ENCODE data around the gene NUP98.

NUP98 gene

DNA sequence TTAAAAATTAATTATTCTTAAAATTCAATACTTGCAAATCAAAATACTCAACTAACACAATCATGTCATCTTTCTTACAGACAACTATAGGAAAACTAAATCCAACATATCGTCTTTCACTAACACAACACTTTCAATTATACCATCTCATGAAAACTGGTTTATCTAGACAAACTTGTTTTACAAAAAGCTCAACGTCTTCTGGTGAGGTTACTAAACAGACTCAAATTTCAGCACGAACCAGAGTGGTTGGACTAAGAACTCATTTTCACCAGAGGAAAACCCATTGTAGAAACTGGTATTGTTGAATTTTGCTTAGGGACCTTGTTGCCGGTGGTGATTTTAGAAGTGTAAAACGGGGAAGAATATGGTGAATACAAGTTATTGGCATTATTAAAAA is 52.2 kb downstream of the NUP98 start:
- Histone ChIP-seq H3K4me1 (no peaks in the 10 kb centered on the region), H3K36me3 (peaks cover 9% of the 10 kb centered on the region), H3K27me3 (no peaks in the 10 kb centered on the region), H3K4me3 (ENCODE audit: low read depth, low read length) (no peak overlapping the region), H3K9me3 (no peaks in the 10 kb centered on the region)
- TF ChIP-seq, protein P1, sequence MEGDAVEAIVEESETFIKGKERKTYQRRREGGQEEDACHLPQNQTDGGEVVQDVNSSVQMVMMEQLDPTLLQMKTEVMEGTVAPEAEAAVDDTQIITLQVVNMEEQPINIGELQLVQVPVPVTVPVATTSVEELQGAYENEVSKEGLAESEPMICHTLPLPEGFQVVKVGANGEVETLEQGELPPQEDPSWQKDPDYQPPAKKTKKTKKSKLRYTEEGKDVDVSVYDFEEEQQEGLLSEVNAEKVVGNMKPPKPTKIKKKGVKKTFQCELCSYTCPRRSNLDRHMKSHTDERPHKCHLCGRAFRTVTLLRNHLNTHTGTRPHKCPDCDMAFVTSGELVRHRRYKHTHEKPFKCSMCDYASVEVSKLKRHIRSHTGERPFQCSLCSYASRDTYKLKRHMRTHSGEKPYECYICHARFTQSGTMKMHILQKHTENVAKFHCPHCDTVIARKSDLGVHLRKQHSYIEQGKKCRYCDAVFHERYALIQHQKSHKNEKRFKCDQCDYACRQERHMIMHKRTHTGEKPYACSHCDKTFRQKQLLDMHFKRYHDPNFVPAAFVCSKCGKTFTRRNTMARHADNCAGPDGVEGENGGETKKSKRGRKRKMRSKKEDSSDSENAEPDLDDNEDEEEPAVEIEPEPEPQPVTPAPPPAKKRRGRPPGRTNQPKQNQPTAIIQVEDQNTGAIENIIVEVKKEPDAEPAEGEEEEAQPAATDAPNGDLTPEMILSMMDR (IDR thresholded peaks at IDR 0.05; ENCODE audit: low read depth, low read length) = no peak
- DNase-seq = no peak

DNA sequence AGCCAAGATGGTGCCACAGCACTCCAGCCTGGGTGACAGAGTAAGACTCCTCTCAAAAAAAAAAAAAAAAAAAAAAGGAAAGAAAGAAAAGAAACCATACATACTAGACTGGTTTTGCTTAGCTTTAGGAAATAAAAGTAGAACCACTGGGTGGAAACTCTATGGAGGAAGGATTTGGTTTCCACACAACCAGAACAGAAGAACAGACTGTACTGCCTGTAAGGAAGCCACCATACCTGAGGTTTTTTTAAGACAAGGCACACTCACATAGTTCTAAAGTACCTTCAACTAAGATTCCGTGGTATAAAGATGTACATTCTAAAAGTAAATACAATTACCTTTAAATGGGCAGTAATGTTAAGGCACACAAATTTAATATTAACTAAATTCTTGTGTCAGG is 58.6 kb downstream of the NUP98 start:
- Histone ChIP-seq H3K4me3 (ENCODE audit: low read depth, low read length) (no peak overlapping the region), H3K36me3 (no peaks in the 10 kb centered on the region; the same call in none of the 2 replicates), H3K4me1 (no peaks in the 10 kb centered on the region)

GRCh38 chr11:3738241-3738640 is 59.1 kb downstream of the NUP98 start:
- TF ChIP-seq, protein P1 (IDR thresholded peaks at IDR 0.05; ENCODE audit: low read depth, low read length) = no peak
- Histone ChIP-seq H3K36me3 (no peaks in the 10 kb centered on the region; the same call in none of the 2 replicates), H3K9me3 (no peaks in the 10 kb centered on the region), H3K4me3 (ENCODE audit: low read depth, low read length) (no peak overlapping the region), H3K4me1 (no peaks in the 10 kb centered on the region), H3K27me3 (no peaks in the 10 kb centered on the region)
- no peak for DNase-seq

More for the DNA sequence above, 58.6 kb downstream of the NUP98 start:
- TF ChIP-seq, protein P1 (IDR thresholded peaks at IDR 0.05; ENCODE audit: low read depth, low read length) = no peak
- DNase-seq = no peak
- Histone ChIP-seq H3K27me3 (no peaks in the 10 kb centered on the region), H3K9me3 (no peaks in the 10 kb centered on the region)

DNA sequence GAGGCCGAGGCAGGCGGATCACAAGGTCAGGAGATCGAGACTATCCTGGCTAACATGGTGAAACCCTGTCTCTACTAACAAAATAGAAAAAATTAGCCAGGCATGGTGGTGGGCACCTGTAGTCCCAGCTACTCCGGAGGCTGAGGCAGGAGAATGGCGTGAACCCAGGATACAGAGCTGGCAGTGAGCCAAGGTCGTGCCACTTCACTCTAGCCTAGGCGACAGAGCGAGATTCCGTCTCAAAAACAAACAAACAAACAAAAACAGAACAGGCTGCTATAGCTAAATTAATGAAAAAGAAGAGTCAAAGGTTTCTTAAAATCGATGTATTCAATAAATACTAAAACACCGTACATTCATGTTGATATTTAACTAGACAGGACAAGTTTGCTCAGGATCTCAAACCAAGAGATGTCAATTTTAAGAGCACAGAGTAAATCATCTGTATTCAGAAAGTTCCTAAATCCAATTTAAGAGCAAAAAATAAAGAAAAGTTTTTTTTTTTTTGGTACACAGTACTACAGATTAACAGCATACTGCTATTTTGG is 59.9 kb downstream of the NUP98 start:
- H3K36me3 ChIP-seq = no peaks in the 10 kb centered on the region; the same call in none of the 2 replicates
- TF ChIP-seq, protein P1 (IDR thresholded peaks at IDR 0.05; ENCODE audit: low read depth, low read length) = no peak
- no peaks in the 10 kb centered on the region for H3K9me3 ChIP-seq
- H3K4me3 ChIP-seq (ENCODE audit: low read depth, low read length) = no peak overlapping the region
- H3K27me3 ChIP-seq = no peaks in the 10 kb centered on the region
- H3K4me1 ChIP-seq = no peaks in the 10 kb centered on the region
- DNase-seq = no peak

- H3K9me3 ChIP-seq = no peaks in the 10 kb centered on the region
- no peaks in the 10 kb centered on the region; the same call in none of the 2 replicates for H3K36me3 ChIP-seq
- DNase-seq = no peak
- no peak overlapping the region for H3K4me3 ChIP-seq (ENCODE audit: low read depth, low read length)
- TF ChIP-seq, protein P1 (IDR thresholded peaks at IDR 0.05; ENCODE audit: low read depth, low read length) = no peak
- H3K4me1 ChIP-seq = no peaks in the 10 kb centered on the region
- no peaks in the 10 kb centered on the region for H3K27me3 ChIP-seq
Measured at GRCh38 chr11:3736816-3737215, 60.5 kb downstream of the NUP98 start.

DNA sequence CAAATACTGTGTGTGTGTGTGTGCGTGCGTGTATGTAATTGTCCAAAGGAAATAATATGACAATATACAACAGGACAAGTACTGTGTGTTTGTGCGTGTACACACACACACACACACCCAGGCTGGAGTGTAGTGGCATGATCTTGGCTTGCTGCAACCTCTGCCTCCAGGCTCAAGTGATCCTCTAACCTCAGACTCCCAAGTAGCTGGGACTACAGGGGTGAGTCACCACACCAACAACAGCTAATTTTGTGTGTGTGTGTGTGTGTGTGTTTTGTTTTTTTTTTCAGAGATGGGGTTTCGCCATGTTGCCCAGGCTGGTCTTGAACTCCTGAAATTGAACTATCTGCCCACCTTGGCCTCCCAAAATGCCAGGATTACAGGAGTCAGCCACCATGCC is 61.5 kb downstream of the NUP98 start:
- TF ChIP-seq, protein P1 (IDR thresholded peaks at IDR 0.05; ENCODE audit: low read depth, low read length) = no peak
- no peak for DNase-seq
- H3K4me3 ChIP-seq (ENCODE audit: low read depth, low read length) = no peak overlapping the region
- no peaks in the 10 kb centered on the region for H3K4me1 ChIP-seq
- no peaks in the 10 kb centered on the region for H3K27me3 ChIP-seq
- no peaks in the 10 kb centered on the region; the same call in none of the 2 replicates for H3K36me3 ChIP-seq
- no peaks in the 10 kb centered on the region for H3K9me3 ChIP-seq

Measured in BE2C (cell line).